ENCODE results near the gene PPP1R12C. TPM values are rescaled to one million over a fixed set of nuclear protein-coding genes. Genes with fewer than 3 reads are reported as not detected.

The PPP1R12C gene
- total RNA-seq, 1 donor from 2014 or later, result 21.8 TPM

DNA sequence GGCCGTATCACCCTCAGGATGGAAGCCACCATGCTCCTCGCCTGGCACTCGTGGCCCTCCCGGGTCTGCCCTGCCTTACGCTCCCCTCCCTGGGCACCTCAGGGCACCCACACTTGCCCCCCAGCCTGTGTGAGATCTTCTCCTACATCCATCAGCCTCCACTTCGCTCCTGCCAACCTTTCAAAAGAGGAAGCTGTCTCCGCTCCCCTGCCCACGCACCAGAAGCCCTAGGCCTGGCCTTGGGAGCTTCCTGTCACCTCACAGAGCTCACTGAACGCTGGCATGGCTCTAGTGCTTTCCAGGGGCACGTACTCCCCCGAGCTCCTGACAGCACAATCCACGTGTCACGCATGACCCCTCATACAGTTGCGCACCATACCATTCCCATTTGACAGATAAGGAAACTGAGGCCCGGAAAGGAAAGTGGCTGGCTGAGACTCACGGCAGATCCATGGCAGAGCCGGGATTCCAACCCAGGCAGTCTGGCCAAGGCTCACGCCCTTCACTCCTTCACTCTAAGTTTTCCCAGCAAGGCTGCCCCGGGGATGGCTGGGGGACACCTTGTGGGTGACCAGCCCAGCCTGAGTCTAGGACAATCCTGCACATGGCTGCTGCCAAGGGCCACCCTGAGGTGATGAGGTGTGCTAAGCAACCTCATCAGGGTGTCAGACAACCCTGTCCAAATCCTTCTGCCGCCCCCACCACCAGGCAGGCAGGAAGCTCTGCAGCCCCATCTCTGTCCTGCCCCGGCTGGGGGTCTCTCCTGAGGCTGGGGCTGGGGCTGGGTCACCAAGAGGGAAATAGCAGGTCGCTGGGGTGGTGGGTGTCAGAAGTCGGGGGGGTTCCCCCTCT lies 19.3 kb downstream of the PPP1R12C start:
- Mint-ChIP-seq H3K36me3 (peaks cover 13% of the 10 kb centered on the region), H3K27ac (no peak overlapping the region), H3K4me1 (peaks cover 18% of the 10 kb centered on the region), H3K27me3 (ENCODE audit: insufficient read depth, low read depth) (peaks cover 2% of the 10 kb centered on the region), H3K9me3 (peaks cover 2% of the 10 kb centered on the region), H3K4me3 (peak overlapping the region; percentile 20)
- Histone ChIP-seq H4K20me1 (ENCODE audit: low read depth) (peaks cover 41% of the 10 kb centered on the region), H3F3A (ENCODE audit: low read depth) (peaks cover 7% of the 10 kb centered on the region), H3K4me3 (no peak overlapping the region), H3K36me3 (peaks cover 1% of the 10 kb centered on the region), H3K79me2 (ENCODE audit: low read depth) (no peaks in the 10 kb centered on the region), H3K4me1 (no peaks in the 10 kb centered on the region), H3K27me3 (no peaks in the 10 kb centered on the region), H2AFZ (replicated peaks) (no peak overlapping the region), H3K9me3 (ENCODE audit: low read depth) (no peaks in the 10 kb centered on the region), H3K4me2 (no peak overlapping the region), H3K9ac (no peak overlapping the region), H3K27ac (no peak overlapping the region)
- no peak for DNase-seq (ENCODE audit: low spot score)
- TF ChIP-seq, protein P1, sequence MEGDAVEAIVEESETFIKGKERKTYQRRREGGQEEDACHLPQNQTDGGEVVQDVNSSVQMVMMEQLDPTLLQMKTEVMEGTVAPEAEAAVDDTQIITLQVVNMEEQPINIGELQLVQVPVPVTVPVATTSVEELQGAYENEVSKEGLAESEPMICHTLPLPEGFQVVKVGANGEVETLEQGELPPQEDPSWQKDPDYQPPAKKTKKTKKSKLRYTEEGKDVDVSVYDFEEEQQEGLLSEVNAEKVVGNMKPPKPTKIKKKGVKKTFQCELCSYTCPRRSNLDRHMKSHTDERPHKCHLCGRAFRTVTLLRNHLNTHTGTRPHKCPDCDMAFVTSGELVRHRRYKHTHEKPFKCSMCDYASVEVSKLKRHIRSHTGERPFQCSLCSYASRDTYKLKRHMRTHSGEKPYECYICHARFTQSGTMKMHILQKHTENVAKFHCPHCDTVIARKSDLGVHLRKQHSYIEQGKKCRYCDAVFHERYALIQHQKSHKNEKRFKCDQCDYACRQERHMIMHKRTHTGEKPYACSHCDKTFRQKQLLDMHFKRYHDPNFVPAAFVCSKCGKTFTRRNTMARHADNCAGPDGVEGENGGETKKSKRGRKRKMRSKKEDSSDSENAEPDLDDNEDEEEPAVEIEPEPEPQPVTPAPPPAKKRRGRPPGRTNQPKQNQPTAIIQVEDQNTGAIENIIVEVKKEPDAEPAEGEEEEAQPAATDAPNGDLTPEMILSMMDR (IDR thresholded peaks at IDR 0.05), result no peak
- TF ChIP-seq EZH2phosphoT487 (IDR thresholded peaks at IDR 0.05), result no peak
- TF ChIP-seq EZH2 (IDR thresholded peaks at IDR 0.05), result no peak

GRCh38 chr19:55096061-55096701 lies 21.3 kb downstream of the PPP1R12C start:
- Histone ChIP-seq H3K79me2 (ENCODE audit: low read depth) (no peaks in the 10 kb centered on the region), H4K20me1 (ENCODE audit: low read depth) (peaks cover 56% of the 10 kb centered on the region), H3K27me3 (no peaks in the 10 kb centered on the region), H3K9ac (no peak overlapping the region), H2AFZ (replicated peaks) (no peak overlapping the region), H3K9me3 (ENCODE audit: low read depth) (no peaks in the 10 kb centered on the region), H3K27ac (no peak overlapping the region), H3K4me1 (peaks cover 13% of the 10 kb centered on the region), H3K4me3 (no peak overlapping the region), H3K36me3 (no peaks in the 10 kb centered on the region), H3K4me2 (no peak overlapping the region), H3F3A (ENCODE audit: low read depth) (peaks cover 13% of the 10 kb centered on the region)
- DNase-seq (ENCODE audit: low spot score), result no peak
- Mint-ChIP-seq H3K27ac (no peak overlapping the region), H3K36me3 (peaks cover 7% of the 10 kb centered on the region), H3K9me3 (peaks cover 2% of the 10 kb centered on the region), H3K4me3 (no peak overlapping the region), H3K4me1 (peaks cover 18% of the 10 kb centered on the region), H3K27me3 (ENCODE audit: insufficient read depth, low read depth) (peaks cover 2% of the 10 kb centered on the region)
- TF ChIP-seq, protein P1 (IDR thresholded peaks at IDR 0.05), result no peak
- TF ChIP-seq EZH2phosphoT487 (IDR thresholded peaks at IDR 0.05) (no peak), EZH2 (IDR thresholded peaks at IDR 0.05) (no peak)

DNA sequence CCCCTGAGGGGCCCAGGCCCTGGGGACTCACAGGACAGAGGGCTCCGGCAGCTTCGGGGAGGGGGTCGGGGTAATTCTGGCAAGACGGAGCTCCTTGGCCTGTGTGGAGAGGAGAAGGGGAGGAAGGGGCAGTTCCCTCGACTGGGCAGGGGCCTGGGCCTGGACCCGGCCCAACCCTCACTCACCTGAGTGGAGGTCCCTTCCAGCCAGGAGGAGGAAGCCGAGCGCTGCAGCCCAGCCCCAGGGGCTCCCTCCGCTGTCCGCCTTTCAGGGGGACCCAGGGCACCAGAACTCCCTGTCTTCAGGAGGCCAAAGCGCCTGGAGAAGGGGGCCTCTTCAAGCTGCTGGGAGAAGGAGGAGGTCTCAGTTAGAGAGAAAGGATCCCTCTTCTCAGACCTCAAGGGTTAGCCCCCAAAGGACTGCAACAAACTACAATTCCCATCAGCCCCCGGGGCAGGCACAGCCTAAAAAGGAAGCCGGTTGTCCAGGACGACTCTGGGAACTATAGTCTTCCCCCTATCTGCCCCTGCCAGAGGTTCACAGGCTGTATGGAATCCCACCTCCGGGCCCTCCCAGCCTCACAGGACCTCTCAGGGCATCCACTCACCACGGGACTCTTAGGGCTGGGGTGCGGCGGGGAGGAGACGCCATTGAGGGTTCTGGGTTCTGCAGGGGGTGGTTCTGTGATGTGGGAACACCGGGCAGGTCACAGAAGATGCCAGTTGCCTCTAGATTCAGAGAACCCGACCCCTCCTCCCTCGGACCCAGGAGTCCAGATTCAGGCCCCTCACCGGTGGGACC lies 22.0 kb downstream of the PPP1R12C start:
- no peak overlapping the region for H3K27ac Mint-ChIP-seq
- H3K9ac ChIP-seq, result no peak overlapping the region
- peaks cover 16% of the 10 kb centered on the region for H3F3A ChIP-seq (ENCODE audit: low read depth)
- TF ChIP-seq EZH2phosphoT487 (IDR thresholded peaks at IDR 0.05), result no peak
- TF ChIP-seq, protein P1 (IDR thresholded peaks at IDR 0.05), result no peak
- no peak for TF ChIP-seq EZH2 (IDR thresholded peaks at IDR 0.05)
- peak; percentile 48 for DNase-seq (ENCODE audit: low spot score)
- H3K9me3 ChIP-seq (ENCODE audit: low read depth), result no peaks in the 10 kb centered on the region
- no peaks in the 10 kb centered on the region for H3K79me2 ChIP-seq (ENCODE audit: low read depth)
- peaks cover 2% of the 10 kb centered on the region for H3K9me3 Mint-ChIP-seq
- no peak overlapping the region for H2AFZ ChIP-seq (replicated peaks)
- H3K4me2 ChIP-seq, result no peak overlapping the region
- no peak overlapping the region for H3K4me3 Mint-ChIP-seq
- H3K27me3 ChIP-seq, result no peaks in the 10 kb centered on the region
- H3K4me1 ChIP-seq, result peaks cover 13% of the 10 kb centered on the region
- peaks cover 18% of the 10 kb centered on the region for H3K4me1 Mint-ChIP-seq
- peaks cover 2% of the 10 kb centered on the region for H3K27me3 Mint-ChIP-seq (ENCODE audit: insufficient read depth, low read depth)
- H3K36me3 Mint-ChIP-seq, result peaks cover 7% of the 10 kb centered on the region
- H3K4me3 ChIP-seq, result no peak overlapping the region
- no peak overlapping the region for H3K27ac ChIP-seq
- peaks cover 54% of the 10 kb centered on the region for H4K20me1 ChIP-seq (ENCODE audit: low read depth)
- no peaks in the 10 kb centered on the region for H3K36me3 ChIP-seq

Data from neural progenitor cell (in vitro differentiated cells).